ENCODE results near the gene CYBC1.
A peak's percentile ranks its signal among the peaks of the same experiment; 100 is the strongest.

The CYBC1 gene

GRCh38 chr17:82433560-82434215 lies 16.9 kb downstream of the CYBC1 start:
- no peak for DNase-seq (ENCODE audit: extremely low spot score)
- ChIA-PET POLR2A (interaction anchor here (0.6 kb wide), 1 partner anchor 135 kb away, joined by 3 read pairs; no protein-coding TSS in a partner anchor), CTCF (no interaction called here)
- TF ChIP-seq SUZ12 (IDR thresholded peaks at IDR 0.05) (no peak), ELF4 (IDR thresholded peaks at IDR 0.05) (no peak), FOXA1 (IDR thresholded peaks at IDR 0.05) (no peak), BHLHE40 (IDR thresholded peaks at IDR 0.05; ENCODE audit: borderline replicate concordance) (no peak), ZNF384 (IDR thresholded peaks at IDR 0.05) (no peak)

GRCh38 chr17:82432017-82432416 lies 18.5 kb downstream of the CYBC1 start:
- no peak for DNase-seq (ENCODE audit: extremely low spot score)
- CTCF ChIA-PET: no interaction called here
- no peak for TF ChIP-seq ELF4 (IDR thresholded peaks at IDR 0.05)
- POLR2A ChIA-PET: no interaction called here

GRCh38 chr17:82429824-82430223 lies 20.7 kb downstream of the CYBC1 start:
- POLR2A ChIA-PET: no interaction called here
- CTCF ChIA-PET: no interaction called here

GRCh38 chr17:82428546-82428945 lies 22.0 kb downstream of the CYBC1 start:
- ChIA-PET POLR2A (no interaction called here), CTCF (no interaction called here)
- TF ChIP-seq SUZ12 (IDR thresholded peaks at IDR 0.05): no peak
- TF ChIP-seq ARNT (IDR thresholded peaks at IDR 0.05): no peak
- no peak for TF ChIP-seq PKNOX1 (IDR thresholded peaks at IDR 0.05)
- no peak for TF ChIP-seq BHLHE40 (IDR thresholded peaks at IDR 0.05; ENCODE audit: borderline replicate concordance)
- TF ChIP-seq TARDBP (IDR thresholded peaks at IDR 0.05): no peak
- TF ChIP-seq ELF4 (IDR thresholded peaks at IDR 0.05): no peak
- TF ChIP-seq LEF1 (IDR thresholded peaks at IDR 0.05; ENCODE audit: borderline replicate concordance): no peak
- no peak for TF ChIP-seq FOXK2 (IDR thresholded peaks at IDR 0.05)
- TF ChIP-seq SP1 (IDR thresholded peaks at IDR 0.05): no peak
- TF ChIP-seq ZNF384 (IDR thresholded peaks at IDR 0.05): no peak
- DNase-seq (ENCODE audit: extremely low spot score): no peak

More at GRCh38 chr17:82429824-82430223, 20.7 kb downstream of the CYBC1 start:
- DNase-seq (ENCODE audit: extremely low spot score): no peak
- no peak for TF ChIP-seq ELF4 (IDR thresholded peaks at IDR 0.05)
- no peak for TF ChIP-seq TARDBP (IDR thresholded peaks at IDR 0.05)
- TF ChIP-seq BHLHE40 (IDR thresholded peaks at IDR 0.05; ENCODE audit: borderline replicate concordance): no peak
- TF ChIP-seq ZNF384 (IDR thresholded peaks at IDR 0.05): no peak
- TF ChIP-seq FOXM1 (IDR thresholded peaks at IDR 0.05; ENCODE audit: borderline replicate concordance): no peak
- TF ChIP-seq FOXA1 (IDR thresholded peaks at IDR 0.05): no peak
- no peak for TF ChIP-seq SP1 (IDR thresholded peaks at IDR 0.05)
- no peak for TF ChIP-seq PKNOX1 (IDR thresholded peaks at IDR 0.05)
- TF ChIP-seq HDGF (IDR thresholded peaks at IDR 0.05; ENCODE audit: borderline replicate concordance): no peak
- no peak for TF ChIP-seq NFRKB (IDR thresholded peaks at IDR 0.05)
- TF ChIP-seq LEF1 (IDR thresholded peaks at IDR 0.05; ENCODE audit: borderline replicate concordance): no peak
- no peak for TF ChIP-seq FOXK2 (IDR thresholded peaks at IDR 0.05)
- TF ChIP-seq ARNT (IDR thresholded peaks at IDR 0.05): no peak
- no peak for TF ChIP-seq SUZ12 (IDR thresholded peaks at IDR 0.05)
- no peak for TF ChIP-seq CTBP1 (IDR thresholded peaks at IDR 0.05; ENCODE audit: borderline replicate concordance)
- TF ChIP-seq L3MBTL2 (conservative IDR thresholded peaks at IDR 0.05): no peak

- DNase-seq (ENCODE audit: extremely low spot score): no peak
- CTCF ChIA-PET: interaction anchor here (0.8 to 1.0 kb wide), 3 partner anchors 11 to 70 kb away, joined by 3 to 4 read pairs (median 3); no protein-coding TSS in a partner anchor
- TF ChIP-seq ARNT (IDR thresholded peaks at IDR 0.05) (no peak), ZNF384 (IDR thresholded peaks at IDR 0.05) (no peak), HDGF (IDR thresholded peaks at IDR 0.05; ENCODE audit: borderline replicate concordance) (no peak), SP1 (IDR thresholded peaks at IDR 0.05) (no peak), PKNOX1 (IDR thresholded peaks at IDR 0.05) (no peak), FOXA1 (IDR thresholded peaks at IDR 0.05) (no peak), FOXK2 (IDR thresholded peaks at IDR 0.05) (no peak), SUZ12 (IDR thresholded peaks at IDR 0.05) (no peak), LEF1 (IDR thresholded peaks at IDR 0.05; ENCODE audit: borderline replicate concordance) (no peak), TARDBP (IDR thresholded peaks at IDR 0.05) (no peak), FOXM1 (IDR thresholded peaks at IDR 0.05; ENCODE audit: borderline replicate concordance) (no peak), L3MBTL2 (conservative IDR thresholded peaks at IDR 0.05) (no peak), BHLHE40 (IDR thresholded peaks at IDR 0.05; ENCODE audit: borderline replicate concordance) (no peak), NFRKB (IDR thresholded peaks at IDR 0.05) (no peak), ELF4 (IDR thresholded peaks at IDR 0.05) (no peak), CTBP1 (IDR thresholded peaks at IDR 0.05; ENCODE audit: borderline replicate concordance) (no peak)
- POLR2A ChIA-PET: interaction anchor here (0.7 kb wide), 1 partner anchor 47 kb away, joined by 3 read pairs; no protein-coding TSS in a partner anchor
Measured at GRCh38 chr17:82424863-82425159, 25.7 kb downstream of the CYBC1 start.

GRCh38 chr17:82424001-82424862 lies 26.3 kb downstream of the CYBC1 start:
- CTCF ChIA-PET: interaction anchor here (0.8 to 1.0 kb wide), 3 partner anchors 12 to 70 kb away, joined by 3 to 4 read pairs (median 3); no protein-coding TSS in a partner anchor
- POLR2A ChIA-PET: interaction anchor here (0.7 kb wide), 1 partner anchor 47 kb away, joined by 3 read pairs; no protein-coding TSS in a partner anchor
- peak; percentile 55 for DNase-seq (ENCODE audit: extremely low spot score)
- TF ChIP-seq SUZ12 (IDR thresholded peaks at IDR 0.05) (no peak), CTBP1 (IDR thresholded peaks at IDR 0.05; ENCODE audit: borderline replicate concordance) (no peak), LEF1 (IDR thresholded peaks at IDR 0.05; ENCODE audit: borderline replicate concordance) (no peak), NFRKB (IDR thresholded peaks at IDR 0.05) (no peak), TARDBP (IDR thresholded peaks at IDR 0.05) (no peak), SP1 (IDR thresholded peaks at IDR 0.05) (no peak), FOXK2 (IDR thresholded peaks at IDR 0.05) (no peak), FOXA1 (IDR thresholded peaks at IDR 0.05) (no peak), BHLHE40 (IDR thresholded peaks at IDR 0.05; ENCODE audit: borderline replicate concordance) (no peak), ELF4 (IDR thresholded peaks at IDR 0.05) (no peak), ZNF384 (IDR thresholded peaks at IDR 0.05) (no peak), HDGF (IDR thresholded peaks at IDR 0.05; ENCODE audit: borderline replicate concordance) (no peak), PKNOX1 (IDR thresholded peaks at IDR 0.05) (no peak), L3MBTL2 (conservative IDR thresholded peaks at IDR 0.05) (no peak), FOXM1 (IDR thresholded peaks at IDR 0.05; ENCODE audit: borderline replicate concordance) (no peak)

Measured in HEK293T (cell line).